ENCODE measurements around the gene SARNP. TPM values are rescaled to one million over a fixed set of nuclear protein-coding genes. Genes with fewer than 3 reads are reported as not detected.

The SARNP gene
- total RNA-seq, 1 donor from 2014 or later = 76.6 TPM

- Mint-ChIP-seq H3K9me3 (ENCODE audit: unreplicated experiment) (no peaks in the 10 kb centered on the region), H3K4me1 (ENCODE audit: unreplicated experiment) (peaks cover 11% of the 10 kb centered on the region), H3K27ac (ENCODE audit: unreplicated experiment) (no peak overlapping the region), H3K36me3 (ENCODE audit: low read depth, unreplicated experiment) (peaks cover 15% of the 10 kb centered on the region), H3K4me3 (ENCODE audit: unreplicated experiment) (peak overlapping the region; percentile 71), H3K27me3 (ENCODE audit: unreplicated experiment) (no peaks in the 10 kb centered on the region)
- no peak for TF ChIP-seq CTCF (IDR thresholded peaks at IDR 0.05; ENCODE audit: unreplicated experiment)
- DNase-seq (ENCODE audit: low spot score) = peak; percentile 23
These were observed 4.7 kb upstream of the SARNP start for GRCh38 chr12:55822228-55822627.

GRCh38 chr12:55820679-55821078 is 3.2 kb upstream of the SARNP start:
- no peak for TF ChIP-seq CTCF (IDR thresholded peaks at IDR 0.05; ENCODE audit: unreplicated experiment)
- no peak overlapping the region for H3K4me3 Mint-ChIP-seq (ENCODE audit: unreplicated experiment)
- no peak for DNase-seq (ENCODE audit: low spot score)

GRCh38 chr12:55818886-55819285 is 1.4 kb upstream of the SARNP start:
- peak overlapping the region; percentile 24 for H3K27ac Mint-ChIP-seq (ENCODE audit: unreplicated experiment)
- no peak for DNase-seq (ENCODE audit: low spot score)
- peaks cover 15% of the 10 kb centered on the region for H3K36me3 Mint-ChIP-seq (ENCODE audit: low read depth, unreplicated experiment)
- no peaks in the 10 kb centered on the region for H3K27me3 Mint-ChIP-seq (ENCODE audit: unreplicated experiment)
- TF ChIP-seq CTCF (IDR thresholded peaks at IDR 0.05; ENCODE audit: unreplicated experiment) = no peak
- no peak overlapping the region for H3K4me3 Mint-ChIP-seq (ENCODE audit: unreplicated experiment)
- no peaks in the 10 kb centered on the region for H3K9me3 Mint-ChIP-seq (ENCODE audit: unreplicated experiment)
- H3K4me1 Mint-ChIP-seq (ENCODE audit: unreplicated experiment) = peaks cover 3% of the 10 kb centered on the region

More at GRCh38 chr12:55820679-55821078, 3.2 kb upstream of the SARNP start:
- H3K9me3 Mint-ChIP-seq (ENCODE audit: unreplicated experiment) = no peaks in the 10 kb centered on the region
- peaks cover 15% of the 10 kb centered on the region for H3K36me3 Mint-ChIP-seq (ENCODE audit: low read depth, unreplicated experiment)
- peaks cover 8% of the 10 kb centered on the region for H3K4me1 Mint-ChIP-seq (ENCODE audit: unreplicated experiment)
- no peaks in the 10 kb centered on the region for H3K27me3 Mint-ChIP-seq (ENCODE audit: unreplicated experiment)
- no peak overlapping the region for H3K27ac Mint-ChIP-seq (ENCODE audit: unreplicated experiment)

GRCh38 chr12:55818140-55818728 is 710 bp upstream of the SARNP start:
- no peaks in the 10 kb centered on the region for H3K27me3 Mint-ChIP-seq (ENCODE audit: unreplicated experiment)
- no peak overlapping the region for H3K4me3 Mint-ChIP-seq (ENCODE audit: unreplicated experiment)
- peaks cover 15% of the 10 kb centered on the region for H3K36me3 Mint-ChIP-seq (ENCODE audit: low read depth, unreplicated experiment)
- H3K27ac Mint-ChIP-seq (ENCODE audit: unreplicated experiment) = no peak overlapping the region
- H3K4me1 Mint-ChIP-seq (ENCODE audit: unreplicated experiment) = peaks cover 3% of the 10 kb centered on the region
- DNase-seq (ENCODE audit: low spot score) = no peak
- TF ChIP-seq CTCF (IDR thresholded peaks at IDR 0.05; ENCODE audit: unreplicated experiment) = no peak
- H3K9me3 Mint-ChIP-seq (ENCODE audit: unreplicated experiment) = no peaks in the 10 kb centered on the region

GRCh38 chr12:55816881-55817344 is 611 bp downstream of the SARNP start:
- Mint-ChIP-seq H3K27me3 (ENCODE audit: unreplicated experiment) (no peaks in the 10 kb centered on the region), H3K27ac (ENCODE audit: unreplicated experiment) (no peak overlapping the region), H3K4me1 (ENCODE audit: unreplicated experiment) (peaks cover 3% of the 10 kb centered on the region), H3K9me3 (ENCODE audit: unreplicated experiment) (no peaks in the 10 kb centered on the region), H3K4me3 (ENCODE audit: unreplicated experiment) (no peak overlapping the region), H3K36me3 (ENCODE audit: low read depth, unreplicated experiment) (peaks cover 9% of the 10 kb centered on the region)
- DNase-seq (ENCODE audit: low spot score) = no peak
- TF ChIP-seq CTCF (IDR thresholded peaks at IDR 0.05; ENCODE audit: unreplicated experiment) = no peak

All from endothelial cell (in vitro differentiated cells).